Natural killer cell (primary cell): ENCODE measurements around the gene ANKRD10. TPM values are rescaled to one million over a fixed set of nuclear protein-coding genes. Genes with fewer than 3 reads are reported as not detected.

Experiments used
- ATAC-seq, 3 donors: fragments of 150-1000 bp in 2 of 3; fragments of 200-7000 bp in 1 of 3; cut with Tn5 transposase; 1 replicate in 1 of 3; 2 replicates in 2 of 3; pipeline ENCODE4 v1.10.0; 2021; ENCODE audit warnings: mild to moderate bottlenecking in 2 of 3, moderate library complexity in 2 of 3
- DNase-seq, 2 donors: peaks; one replicate each; pipeline versions ENCODE4 v3.0.0 to v3.0.0-alpha.2; 2013 to 2021; ENCODE audit warnings: mixed read lengths in 1 of 2
- H3K27ac ChIP-seq: one replicate; pipeline ENCODE4 v1.5.1; 2013; ENCODE audit warnings: mild to moderate bottlenecking, low read length
- H3K27me3 ChIP-seq: one replicate; pipeline ENCODE4 v1.6.1; 2013; ENCODE audit warnings: low read length; ENCODE audit not compliant: control insufficient read depth, insufficient read depth
- H3K36me3 ChIP-seq: one replicate; pipeline ENCODE4 v1.6.1; 2013; ENCODE audit warnings: low read length; ENCODE audit not compliant: control insufficient read depth, insufficient read depth
- H3K4me1 ChIP-seq: one replicate; pipeline ENCODE4 v1.6.1; 2013; ENCODE audit warnings: low read length; ENCODE audit not compliant: control insufficient read depth, insufficient read depth
- H3K4me3 ChIP-seq: one replicate; pipeline ENCODE4 v1.5.1; 2013; ENCODE audit warnings: low read length
- H3K9me3 ChIP-seq: one replicate; pipeline ENCODE4 v1.6.1; 2013; ENCODE audit warnings: low read length; ENCODE audit not compliant: control insufficient read depth, insufficient read depth
- H3K27ac Mint-ChIP-seq, 2 donors: one replicate each; pipeline ENCODE4 v1.8.0; 2022; ENCODE audit warnings: mild to moderate bottlenecking in 2 of 2, mixed read lengths in 2 of 2, moderate library complexity in 1 of 2
- H3K27me3 Mint-ChIP-seq, 2 donors: one replicate each; pipeline ENCODE4 v1.8.0; 2022; ENCODE audit warnings: low read depth in 2 of 2, mixed read lengths in 2 of 2
- H3K36me3 Mint-ChIP-seq: one replicate; pipeline ENCODE4 v1.8.0; 2022; ENCODE audit warnings: mixed read lengths
- H3K4me1 Mint-ChIP-seq, 2 donors: one replicate each; pipeline ENCODE4 v1.8.0; 2022; ENCODE audit warnings: mixed read lengths in 2 of 2
- H3K4me3 Mint-ChIP-seq: one replicate; pipeline ENCODE4 v1.8.0; 2022; ENCODE audit warnings: mild to moderate bottlenecking, moderate library complexity, mixed read lengths
- H3K9me3 Mint-ChIP-seq, 2 donors: one replicate each; pipeline ENCODE4 v1.8.0; 2022; ENCODE audit warnings: mixed read lengths in 2 of 2
- CTCF ChIP-seq: fragments of 200-600 bp; IDR thresholded peaks from one replicate; pipeline ENCODE4 v1.8.0; 2022; ENCODE audit warnings: antibody characterized with exemption
- WGBS: methylation state at CpG from one replicate; pipeline ENCODE4 v1.1.7; 2013; ENCODE audit warnings: missing lambda C conversion rate; ENCODE audit not compliant: insufficient coverage; 5-methylcytosine and 5-hydroxymethylcytosine counted together
- intact Hi-C: fragments of 100-400 bp; cut with micrococcal nuclease; formaldehyde crosslinking; loops from one replicate; pipeline ENCODE4 v1.14.2; 2022
- total RNA-seq, 4 donors: library from RNA; stranded (reverse); fragments of 120-200 nt in 1 of 4; gene quantifications; one replicate each; pipeline versions ENCODE4 v1.2.3 to v1.2.4, GENCODE V29; 2013 to 2022

The ANKRD10 gene
- total RNA-seq, 3 donors from 2014 or later (not counting 1 experiment from before 2014, with no cell fraction given): 173 to 221 (median 185) TPM

DNA sequence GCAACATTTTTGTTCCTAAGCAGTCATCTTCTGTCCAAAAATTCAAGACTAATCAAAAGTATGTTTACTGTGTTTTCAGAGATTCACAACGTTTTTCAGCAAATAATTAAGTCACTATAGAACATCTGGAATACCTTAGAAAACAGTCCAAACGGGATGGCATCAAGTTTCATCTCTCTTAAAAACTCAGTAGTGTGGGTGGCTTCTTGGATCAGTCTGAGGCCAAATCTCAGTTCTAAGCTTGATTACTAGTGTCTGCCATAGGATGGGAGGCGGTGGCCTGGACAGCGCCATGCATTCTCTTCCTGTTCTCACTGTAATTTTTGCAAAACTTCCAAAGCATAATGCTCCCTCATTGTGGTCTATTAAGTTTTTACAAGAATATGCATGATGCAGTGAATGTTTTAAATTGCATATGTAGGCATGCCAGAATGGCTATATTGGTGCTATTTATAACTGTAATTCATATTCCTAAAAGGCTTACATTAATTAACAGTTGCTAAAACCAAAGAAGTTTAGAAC is 37.1 kb downstream of the ANKRD10 start:
- H3K4me3 Mint-ChIP-seq: no peak overlapping the region
- Histone ChIP-seq H3K4me1 (peaks cover 11% of the 10 kb centered on the region), H3K4me3 (no peak overlapping the region), H3K27me3 (peaks cover 4% of the 10 kb centered on the region), H3K36me3 (no peaks in the 10 kb centered on the region), H3K9me3 (no peaks in the 10 kb centered on the region), H3K27ac (no peak overlapping the region)
- peaks cover 0 to 5% of the 10 kb centered on the region in 2 donors for H3K4me1 Mint-ChIP-seq
- H3K9me3 Mint-ChIP-seq: no peaks in the 10 kb centered on the region
- no peak for TF ChIP-seq CTCF
- no peak overlapping the region for H3K27ac Mint-ChIP-seq
- 88% methylated on average over 4 of the region's 4 CpGs for WGBS
- DNase-seq (no peak), ATAC-seq (no peak)
- no peaks in the 10 kb centered on the region for H3K36me3 Mint-ChIP-seq
- intact Hi-C loops: no loop called here
- peaks cover 4 to 6% of the 10 kb centered on the region in 2 donors for H3K27me3 Mint-ChIP-seq

- Mint-ChIP-seq H3K27me3 (peaks cover 4 to 6% of the 10 kb centered on the region in 2 donors), H3K4me3 (no peak overlapping the region), H3K27ac (no peak overlapping the region), H3K36me3 (no peaks in the 10 kb centered on the region), H3K4me1 (peaks cover 0 to 5% of the 10 kb centered on the region in 2 donors), H3K9me3 (no peaks in the 10 kb centered on the region)
- ATAC-seq (no peak), DNase-seq (no peak)
- Histone ChIP-seq H3K27me3 (peaks cover 4% of the 10 kb centered on the region), H3K27ac (no peak overlapping the region), H3K4me3 (no peak overlapping the region), H3K36me3 (no peaks in the 10 kb centered on the region), H3K9me3 (no peaks in the 10 kb centered on the region), H3K4me1 (peaks cover 11% of the 10 kb centered on the region)
- WGBS: 96% methylated on average over 3 of the region's 3 CpGs
- intact Hi-C loops: no loop called here
- TF ChIP-seq CTCF: no peak
These were observed 38.3 kb downstream of the ANKRD10 start for GRCh38 chr13:110876609-110877008.

DNA sequence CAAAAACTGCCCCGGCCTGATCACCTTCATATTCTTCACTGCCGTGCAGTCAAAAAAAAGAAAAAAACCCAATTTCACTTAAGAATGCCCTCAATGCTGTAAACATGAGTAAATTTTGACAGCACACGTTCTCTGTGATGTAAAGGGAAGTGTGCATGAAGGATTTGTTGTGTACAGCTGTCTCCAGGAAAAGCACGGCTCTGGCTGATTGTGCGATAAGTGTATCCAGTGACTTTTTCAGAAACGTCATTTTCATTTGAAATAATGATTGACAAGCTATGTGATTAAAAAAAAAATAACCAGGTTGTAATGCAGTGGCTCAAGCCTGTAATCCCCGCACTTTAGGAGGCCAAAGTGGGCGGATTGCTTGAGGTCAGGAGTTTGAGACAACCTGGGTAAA is 39.6 kb downstream of the ANKRD10 start:
- Histone ChIP-seq H3K9me3 (no peaks in the 10 kb centered on the region), H3K27me3 (peaks cover 4% of the 10 kb centered on the region), H3K4me3 (no peak overlapping the region), H3K4me1 (peaks cover 16% of the 10 kb centered on the region), H3K27ac (no peak overlapping the region), H3K36me3 (no peaks in the 10 kb centered on the region)
- no peaks in the 10 kb centered on the region for H3K36me3 Mint-ChIP-seq
- no peak for ATAC-seq
- H3K4me3 Mint-ChIP-seq: peak overlapping the region; percentile 84
- TF ChIP-seq CTCF: no peak
- peak overlapping the region in 1 of 2 donors; percentile 17 for H3K27ac Mint-ChIP-seq
- H3K4me1 Mint-ChIP-seq: peaks cover 5 to 10% of the 10 kb centered on the region in 2 donors
- intact Hi-C loops: no loop called here
- 38% methylated on average over 8 of the region's 8 CpGs for WGBS
- peak in 1 of 2 donors; percentile 18 for DNase-seq
- H3K9me3 Mint-ChIP-seq: no peaks in the 10 kb centered on the region
- peaks cover 14 to 16% of the 10 kb centered on the region in 2 donors for H3K27me3 Mint-ChIP-seq

DNA sequence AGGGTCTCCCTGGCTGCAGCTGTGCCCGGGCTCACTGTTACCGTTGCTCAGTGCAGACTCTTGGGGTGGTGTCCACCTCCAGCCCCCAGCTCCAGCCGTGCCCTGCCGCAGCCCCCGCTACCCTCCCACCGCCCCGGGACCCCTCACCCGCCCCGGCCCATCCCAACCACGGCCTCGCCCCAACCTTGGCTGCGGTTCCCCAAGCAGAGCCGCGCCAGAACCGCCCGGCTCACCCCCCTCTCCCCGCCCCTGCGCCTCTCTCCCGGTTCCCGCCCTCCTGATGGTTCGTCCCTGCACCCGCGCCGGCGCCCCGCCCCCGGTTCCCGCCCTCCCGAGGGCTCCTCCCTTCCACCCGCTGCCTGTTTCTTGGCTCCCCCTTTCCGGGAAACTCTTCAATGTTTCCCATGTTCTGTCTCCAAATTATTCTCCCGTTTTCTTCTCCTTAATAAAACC is 40.3 kb downstream of the ANKRD10 start:
- H3K9me3 ChIP-seq: no peaks in the 10 kb centered on the region
- TF ChIP-seq CTCF: no peak
- Mint-ChIP-seq H3K9me3 (no peaks in the 10 kb centered on the region), H3K27me3 (peaks cover 14 to 20% of the 10 kb centered on the region in 2 donors), H3K27ac (peak overlapping the region in 1 of 2 donors; percentile 17), H3K36me3 (no peaks in the 10 kb centered on the region), H3K4me3 (peak overlapping the region; percentile 84), H3K4me1 (peaks cover 9 to 17% of the 10 kb centered on the region in 2 donors)
- H3K27me3 ChIP-seq: peaks cover 9% of the 10 kb centered on the region
- WGBS: under 1% methylated on average over 32 of the region's 32 CpGs
- peaks cover 23% of the 10 kb centered on the region for H3K4me1 ChIP-seq
- peak in 1 of 2 donors; percentile 41 for DNase-seq
- H3K27ac ChIP-seq: no peak overlapping the region
- H3K36me3 ChIP-seq: no peaks in the 10 kb centered on the region
- intact Hi-C loops: no loop called here
- H3K4me3 ChIP-seq: no peak overlapping the region
- ATAC-seq: peak; percentile 17 to 21 (median 19)
